ENCODE data around the gene GPNMB.

GPNMB gene

DNA sequence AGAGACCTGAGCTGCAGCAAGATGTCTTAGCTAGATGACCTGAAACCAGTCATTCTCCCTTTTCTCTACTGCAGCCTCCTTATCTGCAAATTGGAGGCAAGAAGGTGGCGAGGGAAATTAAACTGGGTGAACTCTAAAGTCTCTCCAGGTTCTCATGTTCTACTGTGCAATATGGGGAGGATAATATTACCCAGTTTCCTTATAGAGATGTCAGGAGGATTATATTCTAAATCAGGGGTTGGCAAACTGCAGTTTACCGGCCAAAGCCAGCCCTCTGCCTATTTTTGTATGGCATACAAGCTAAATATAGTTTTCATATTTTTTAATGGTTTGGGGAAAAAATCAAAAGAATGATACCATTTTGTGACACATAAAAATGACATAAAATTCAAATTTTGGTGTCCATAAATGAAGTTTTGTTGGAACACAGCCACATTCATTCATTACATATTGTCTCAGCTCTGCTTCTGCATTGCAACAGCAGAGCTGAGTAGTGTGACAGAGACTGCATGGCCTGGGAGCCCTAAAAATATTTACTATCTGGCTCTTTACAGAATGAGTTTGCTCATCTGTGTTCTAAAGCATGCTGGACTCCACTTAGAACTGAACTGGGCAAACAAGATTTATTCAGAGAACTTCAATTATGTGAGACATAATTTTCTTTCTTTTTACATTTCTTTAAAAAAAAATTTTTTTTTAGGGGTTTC lies 33.4 kb downstream of the GPNMB start:
- Histone ChIP-seq H4K20me1 (ENCODE audit: insufficient read depth, low read length, poor library complexity, severe bottlenecking) (no peaks in the 10 kb centered on the region), H3K9ac (ENCODE audit: low read depth, low read length, poor library complexity, severe bottlenecking) (no peak overlapping the region), H3K27me3 (ENCODE audit: insufficient read depth, low read length, poor library complexity, severe bottlenecking) (no peaks in the 10 kb centered on the region), H3K79me2 (ENCODE audit: insufficient read depth, low read length) (no peaks in the 10 kb centered on the region), H3K4me1 (ENCODE audit: insufficient read depth, low read length, poor library complexity, severe bottlenecking) (no peaks in the 10 kb centered on the region), H2AFZ (ENCODE audit: low read length) (no peak overlapping the region), H3K4me2 (ENCODE audit: low read depth, low read length, poor library complexity, severe bottlenecking) (no peak overlapping the region), H3K9me3 (ENCODE audit: insufficient read depth, low read depth, low read length) (no peaks in the 10 kb centered on the region), H3K4me3 (ENCODE audit: low read length, poor library complexity, severe bottlenecking) (no peak overlapping the region), H3F3A (ENCODE audit: low read depth) (no peaks in the 10 kb centered on the region), H3K9me2 (replicated peaks; ENCODE audit: low read depth, low read length) (no peaks in the 10 kb centered on the region), H3K36me3 (ENCODE audit: insufficient read depth, low read length) (no peaks in the 10 kb centered on the region)
- TF ChIP-seq CTCF (conservative IDR thresholded peaks at IDR 0.05; ENCODE audit: low read length) (no peak), EZH2phosphoT487 (IDR thresholded peaks at IDR 0.05; ENCODE audit: borderline replicate concordance) (no peak)

DNA sequence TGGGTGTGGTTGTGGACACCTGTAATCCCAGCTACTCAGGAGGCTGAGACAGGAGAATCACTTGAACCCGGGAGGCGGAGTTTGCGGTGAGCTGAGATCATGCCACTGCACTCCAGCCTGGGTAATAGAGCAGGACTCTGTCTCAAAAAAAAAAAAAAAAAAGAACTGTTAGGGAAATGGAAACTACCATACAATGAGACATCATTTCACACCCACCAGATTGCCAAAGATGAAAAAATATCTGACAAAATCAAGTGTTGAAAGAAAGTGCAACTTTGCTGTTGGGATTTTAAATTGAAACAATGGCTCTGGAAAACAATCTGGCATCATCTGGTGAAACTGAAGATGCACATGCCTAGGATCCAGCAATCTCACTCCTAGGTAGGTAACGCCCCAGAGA lies 36.5 kb downstream of the GPNMB start:
- no peak for TF ChIP-seq CTCF (conservative IDR thresholded peaks at IDR 0.05; ENCODE audit: low read length)
- no peak for TF ChIP-seq EZH2phosphoT487 (IDR thresholded peaks at IDR 0.05; ENCODE audit: borderline replicate concordance)
- Histone ChIP-seq H3F3A (ENCODE audit: low read depth) (no peaks in the 10 kb centered on the region), H3K27me3 (ENCODE audit: insufficient read depth, low read length, poor library complexity, severe bottlenecking) (no peaks in the 10 kb centered on the region), H3K36me3 (ENCODE audit: insufficient read depth, low read length) (no peaks in the 10 kb centered on the region), H3K79me2 (ENCODE audit: insufficient read depth, low read length) (no peaks in the 10 kb centered on the region), H3K4me1 (ENCODE audit: insufficient read depth, low read length, poor library complexity, severe bottlenecking) (peaks cover 12% of the 10 kb centered on the region), H2AFZ (ENCODE audit: low read length) (no peak overlapping the region), H3K9ac (ENCODE audit: low read depth, low read length, poor library complexity, severe bottlenecking) (no peak overlapping the region), H4K20me1 (ENCODE audit: insufficient read depth, low read length, poor library complexity, severe bottlenecking) (no peaks in the 10 kb centered on the region), H3K9me3 (ENCODE audit: insufficient read depth, low read depth, low read length) (no peaks in the 10 kb centered on the region), H3K4me3 (ENCODE audit: low read length, poor library complexity, severe bottlenecking) (no peak overlapping the region), H3K9me2 (replicated peaks; ENCODE audit: low read depth, low read length) (no peaks in the 10 kb centered on the region), H3K4me2 (ENCODE audit: low read depth, low read length, poor library complexity, severe bottlenecking) (no peak overlapping the region)

DNA sequence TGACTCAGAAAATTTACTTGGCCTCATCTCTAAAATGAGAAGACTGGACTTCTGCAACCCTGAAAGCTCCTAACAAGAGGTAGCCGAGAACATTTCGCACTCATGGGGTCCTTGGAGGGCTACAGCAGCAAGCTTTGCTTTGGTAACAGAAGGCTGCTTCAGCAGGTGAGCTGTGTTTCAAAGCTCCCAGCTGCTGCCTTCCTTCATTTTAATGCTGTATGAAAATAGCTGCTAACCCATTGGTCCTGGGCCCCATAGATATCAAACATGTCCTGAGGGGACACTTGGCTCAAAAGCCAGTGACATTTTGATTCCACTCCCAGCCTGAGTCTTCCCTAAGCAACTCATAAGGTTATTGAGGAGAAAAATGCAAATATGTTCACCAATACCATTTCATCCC lies 38.3 kb downstream of the GPNMB start:
- Histone ChIP-seq H3K79me2 (ENCODE audit: insufficient read depth, low read length) (no peaks in the 10 kb centered on the region), H2AFZ (ENCODE audit: low read length) (no peak overlapping the region), H4K20me1 (ENCODE audit: insufficient read depth, low read length, poor library complexity, severe bottlenecking) (no peaks in the 10 kb centered on the region), H3F3A (ENCODE audit: low read depth) (no peaks in the 10 kb centered on the region), H3K4me3 (ENCODE audit: low read length, poor library complexity, severe bottlenecking) (no peak overlapping the region), H3K9me2 (replicated peaks; ENCODE audit: low read depth, low read length) (no peaks in the 10 kb centered on the region), H3K9ac (ENCODE audit: low read depth, low read length, poor library complexity, severe bottlenecking) (no peak overlapping the region), H3K36me3 (ENCODE audit: insufficient read depth, low read length) (no peaks in the 10 kb centered on the region), H3K4me1 (ENCODE audit: insufficient read depth, low read length, poor library complexity, severe bottlenecking) (peaks cover 18% of the 10 kb centered on the region), H3K9me3 (ENCODE audit: insufficient read depth, low read depth, low read length) (no peaks in the 10 kb centered on the region), H3K4me2 (ENCODE audit: low read depth, low read length, poor library complexity, severe bottlenecking) (no peak overlapping the region), H3K27me3 (ENCODE audit: insufficient read depth, low read length, poor library complexity, severe bottlenecking) (no peaks in the 10 kb centered on the region)
- TF ChIP-seq CTCF (conservative IDR thresholded peaks at IDR 0.05; ENCODE audit: low read length) (no peak), EZH2phosphoT487 (IDR thresholded peaks at IDR 0.05; ENCODE audit: borderline replicate concordance) (no peak)

Data from Loucy (cell line).